AG08395 (cell line): ENCODE measurements around the gene ACAD9.
A peak's percentile ranks its signal among the peaks of the same experiment; 100 is the strongest.

ENCODE experiments used
- DNase-seq: peaks from one replicate; pipeline ENCODE4 v3.0.0; 2012; ENCODE audit warnings: mixed read lengths, low spot score

ACAD9 gene

GRCh38 chr3:128935922-128936321, 56.5 kb downstream of the ACAD9 start:
- DNase-seq = no peak

- no peak for DNase-seq
These were observed 56.9 kb downstream of the ACAD9 start for GRCh38 chr3:128936341-128936740.

GRCh38 chr3:128940252-128940651, 60.8 kb downstream of the ACAD9 start:
- no peak for DNase-seq

- no peak for DNase-seq
These were observed 62.9 kb downstream of the ACAD9 start for GRCh38 chr3:128942161-128942952.

GRCh38 chr3:128945041-128945877, 65.8 kb downstream of the ACAD9 start:
- no peak for DNase-seq

- DNase-seq = no peak
These were observed 66.4 kb downstream of the ACAD9 start for GRCh38 chr3:128945878-128946175.

GRCh38 chr3:128946411-128946810, 67.0 kb downstream of the ACAD9 start:
- peak; percentile 22 for DNase-seq

- no peak for DNase-seq
These were observed 69.7 kb downstream of the ACAD9 start for GRCh38 chr3:128949158-128949557.

- peak; percentile 18 for DNase-seq
These were observed 71.0 kb downstream of the ACAD9 start for GRCh38 chr3:128950223-128950938.

- DNase-seq = no peak
These were observed 77.0 kb downstream of the ACAD9 start for GRCh38 chr3:128956440-128956839.
